HG03342 (cell line): ENCODE data around the gene STAB1.
"Not testable (repeated sequence)": the region's sequence is repeated elsewhere in the genome, so short reads cannot be mapped to it uniquely, and the experiment has no call there.

Source experiments
- ATAC-seq: cut with Tn5 transposase; IDR thresholded peaks from one replicate; pipeline ENCODE4 v1.9.1; 2021; ENCODE audit warnings: mild to moderate bottlenecking, moderate library complexity; ENCODE audit not compliant: unreplicated experiment

STAB1 gene

GRCh38 chr3:52521881-52522650, 26.9 kb downstream of the STAB1 start:
- no peak for ATAC-seq

GRCh38 chr3:52522651-52523251, 27.6 kb downstream of the STAB1 start:
- ATAC-seq = no peak

DNA sequence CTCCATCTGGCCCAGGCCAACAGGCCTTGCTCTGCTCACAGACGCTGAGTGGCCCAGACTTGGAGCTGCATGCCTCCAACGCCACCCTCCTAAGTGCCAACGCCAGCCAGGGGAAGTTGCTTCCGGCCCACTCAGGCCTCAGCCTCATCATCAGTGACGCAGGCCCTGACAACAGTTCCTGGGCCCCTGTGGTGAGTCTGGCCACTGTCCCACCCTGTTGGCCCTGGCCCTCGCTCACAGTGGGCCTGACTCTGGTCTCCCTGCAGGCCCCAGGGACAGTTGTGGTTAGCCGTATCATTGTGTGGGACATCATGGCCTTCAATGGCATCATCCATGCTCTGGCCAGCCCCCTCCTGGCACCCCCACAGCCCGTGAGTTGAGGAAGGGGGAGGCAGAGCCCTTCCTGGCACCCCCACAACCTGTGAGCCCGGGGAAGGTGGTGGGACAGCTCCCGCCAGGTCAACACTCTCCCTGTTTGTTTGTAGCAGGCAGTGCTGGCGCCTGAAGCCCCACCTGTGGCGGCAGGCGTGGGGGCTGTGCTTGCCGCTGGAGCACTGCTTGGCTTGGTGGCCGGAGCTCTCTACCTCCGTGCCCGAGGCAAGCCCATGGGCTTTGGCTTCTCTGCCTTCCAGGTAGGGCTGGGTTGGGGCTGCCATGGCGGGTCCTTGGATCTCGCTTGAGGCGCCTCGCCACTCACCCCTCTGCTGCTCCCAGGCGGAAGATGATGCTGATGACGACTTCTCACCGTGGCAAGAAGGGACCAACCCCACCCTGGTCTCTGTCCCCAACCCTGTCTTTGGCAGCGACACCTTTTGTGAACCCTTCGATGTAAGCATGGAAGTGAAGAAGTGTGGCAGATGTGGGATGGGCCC, 28.5 kb downstream of the STAB1 start:
- ATAC-seq = no peak

GRCh38 chr3:52524258-52524751, 29.2 kb downstream of the STAB1 start:
- ATAC-seq = no peak

DNA sequence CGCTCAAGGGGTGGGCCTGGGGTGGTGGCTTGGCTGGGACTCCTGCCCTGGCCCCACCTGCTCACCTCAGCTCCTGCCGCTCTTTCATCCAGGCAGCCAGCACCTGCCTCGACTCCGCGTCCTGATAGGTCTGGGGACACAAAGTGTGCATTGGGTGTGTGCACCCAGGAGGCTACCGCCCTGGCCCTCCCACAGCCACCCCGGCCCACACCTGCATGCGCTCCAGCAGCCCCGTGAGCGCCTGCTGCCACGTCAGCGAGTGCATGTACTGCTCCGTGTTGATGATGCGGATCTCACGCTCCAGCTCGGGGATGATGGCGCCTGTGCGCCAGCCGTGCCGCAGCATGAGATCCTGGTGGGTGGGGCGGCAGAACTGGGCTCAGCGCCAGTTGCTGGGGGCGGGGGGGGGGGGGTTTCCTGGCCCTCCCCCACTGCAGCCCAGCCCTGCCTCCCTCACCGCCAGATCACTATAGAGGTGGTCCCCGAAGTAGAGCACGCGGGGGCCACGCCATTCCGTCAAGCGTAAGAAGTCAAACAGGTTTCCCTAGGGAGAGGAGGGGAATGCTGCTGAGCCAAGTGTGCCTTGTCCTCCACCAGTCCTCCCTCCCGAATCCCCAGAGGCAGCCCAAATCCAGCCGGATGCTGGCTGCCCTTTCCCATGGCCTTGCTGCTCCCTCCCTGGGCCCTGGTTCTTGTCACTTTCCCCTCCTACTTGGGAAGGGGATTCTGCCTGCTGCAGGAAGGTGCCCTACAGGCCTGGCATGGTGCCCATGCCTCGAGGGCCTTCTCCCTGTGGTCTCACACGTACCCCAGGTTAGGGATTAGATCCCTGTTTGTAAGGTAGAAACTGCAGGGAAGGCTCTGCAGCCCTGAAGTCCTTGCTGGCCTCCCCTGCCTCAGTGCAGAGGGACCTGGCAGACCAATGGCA, 29.9 kb downstream of the STAB1 start:
- ATAC-seq = no peak

DNA sequence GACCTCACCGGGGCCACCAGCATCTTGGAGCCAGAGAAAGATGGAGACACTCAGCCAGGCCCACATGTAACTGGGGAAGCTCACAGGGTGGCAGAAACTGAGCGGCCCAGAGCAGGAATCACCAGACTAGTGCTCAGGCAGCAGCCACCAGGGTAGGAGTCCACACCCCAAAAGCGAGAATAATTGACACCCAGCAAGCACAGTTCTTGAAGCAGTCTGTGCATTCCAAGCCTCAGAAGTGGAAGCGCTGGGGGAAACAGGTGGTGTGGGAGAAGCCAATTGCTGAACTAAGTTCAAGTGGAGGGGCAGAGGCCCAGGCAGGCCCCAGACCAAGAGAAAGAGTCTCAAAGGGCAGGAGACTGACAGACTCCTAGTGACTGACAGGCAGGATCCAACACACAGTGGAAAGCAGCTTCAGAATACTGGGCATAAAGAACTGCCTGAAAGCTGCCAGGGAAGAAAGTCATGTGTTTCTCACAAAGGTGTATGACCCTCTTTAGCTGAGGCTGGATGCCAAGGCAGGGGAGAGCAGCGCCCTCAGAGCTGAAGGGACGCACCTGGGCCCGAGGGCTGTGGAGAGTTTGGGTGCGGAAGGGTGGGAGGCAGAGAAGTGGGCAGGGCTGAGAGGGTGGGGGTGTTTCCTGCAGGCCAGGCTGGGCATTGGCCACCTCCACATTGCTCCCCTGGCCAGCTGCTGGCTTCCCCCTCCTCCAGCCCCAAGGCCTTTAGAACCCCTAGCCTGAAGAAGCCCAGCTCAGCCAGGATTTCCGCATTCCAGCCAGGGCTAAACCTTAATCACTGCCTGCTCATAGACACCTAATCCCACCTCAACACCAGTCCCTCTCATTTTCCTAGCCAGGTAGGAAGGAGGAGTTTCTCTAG, 30.8 kb downstream of the STAB1 start:
- no peak for ATAC-seq

DNA sequence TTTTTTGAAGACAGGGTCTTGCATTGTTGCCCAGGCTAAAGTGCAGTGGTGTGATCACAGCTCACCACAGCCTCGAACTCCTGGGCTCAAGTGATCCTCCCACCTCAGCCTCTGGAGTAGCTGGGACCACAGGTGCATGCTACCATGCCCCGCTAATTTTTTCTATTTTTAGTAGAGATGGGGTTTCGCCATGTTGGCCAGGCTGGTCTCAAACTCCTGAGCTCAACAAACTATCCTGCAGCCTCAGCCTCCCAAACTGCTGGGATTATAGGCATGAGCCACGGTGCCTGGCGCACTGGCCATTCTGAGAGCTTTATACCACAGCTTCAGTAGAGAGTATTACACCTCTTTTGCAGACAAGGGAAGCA, 31.5 kb downstream of the STAB1 start:
- not testable (repeated sequence) for ATAC-seq

- no peak for ATAC-seq
Measured at GRCh38 chr3:52527039-52527731, 32.0 kb downstream of the STAB1 start.

- no peak for ATAC-seq
Measured at GRCh38 chr3:52527732-52528585, 32.8 kb downstream of the STAB1 start.

GRCh38 chr3:52528586-52529375, 33.6 kb downstream of the STAB1 start:
- ATAC-seq = no peak

DNA sequence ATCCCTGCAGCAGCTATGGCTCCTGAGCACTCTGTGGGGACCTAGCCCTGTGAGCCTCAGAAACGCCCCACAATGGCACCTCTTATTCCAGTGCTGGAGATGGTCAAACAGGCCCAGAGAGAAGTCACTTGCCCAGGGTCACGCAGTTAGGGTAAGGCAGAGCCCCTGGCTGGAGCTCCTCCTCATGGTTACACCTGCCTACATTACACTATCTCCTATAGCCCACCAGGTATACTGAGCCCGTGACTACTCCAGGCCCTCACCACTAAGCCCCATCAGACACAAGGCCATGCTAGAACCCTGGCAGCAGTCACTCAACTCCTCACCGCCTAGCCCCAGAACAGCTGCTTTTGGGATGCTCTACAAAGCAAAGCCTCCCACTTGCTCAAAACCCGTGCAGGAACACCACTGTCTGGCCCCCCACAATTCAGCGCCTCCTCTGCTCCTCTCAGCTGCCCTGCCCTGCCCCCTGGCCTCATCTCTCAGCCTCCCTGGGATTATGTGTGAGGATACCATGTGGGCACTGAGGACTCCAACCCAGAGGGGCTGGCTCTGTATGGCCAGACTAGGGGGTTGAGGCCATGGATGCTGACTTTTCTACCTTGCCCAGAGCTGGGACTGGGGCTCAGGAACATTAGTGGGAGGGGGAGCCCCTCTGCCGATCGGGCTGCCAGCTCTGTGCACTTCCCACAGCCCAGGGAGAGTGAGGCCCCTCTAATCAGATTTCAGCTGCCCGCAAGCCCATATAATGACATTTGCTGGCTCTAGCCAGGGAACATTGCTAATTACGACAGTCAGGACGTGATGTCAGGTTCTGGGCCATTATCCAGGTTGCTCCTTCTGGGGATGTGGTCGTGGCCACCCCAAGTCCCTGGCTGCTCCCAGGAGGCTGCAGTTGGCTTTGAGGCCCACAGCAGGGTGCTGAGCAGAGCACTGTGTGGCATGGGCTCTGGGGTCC, 34.5 kb downstream of the STAB1 start:
- no peak for ATAC-seq

- ATAC-seq = no peak
Measured at GRCh38 chr3:52530918-52531826, 36.0 kb downstream of the STAB1 start.

- no peak for ATAC-seq
Measured at GRCh38 chr3:52531860-52532516, 36.9 kb downstream of the STAB1 start.

- ATAC-seq = no peak
Measured at GRCh38 chr3:52532517-52532837, 37.3 kb downstream of the STAB1 start.
